LNCaP clone FGC (cell line): ENCODE measurements around the gene WDR6.
A peak's percentile ranks its signal among the peaks of the same experiment; 100 is the strongest.
"Not testable (repeated sequence)": the region's sequence is repeated elsewhere in the genome, so short reads cannot be mapped to it uniquely, and the experiment has no call there.

Experiments used
- DNase-seq: peaks from one replicate; pipeline ENCODE4 v3.0.0-alpha.2; 2011; ENCODE audit warnings: low read depth
- H3K4me3 ChIP-seq: 2 replicates; pipeline ENCODE4 v1.5.1; 2011; ENCODE audit warnings: mild to moderate bottlenecking, low read depth, low read length, control low read depth
- CTCF ChIP-seq: IDR thresholded peaks from 2 replicates; pipeline ENCODE4 v1.5.1; 2012; ENCODE audit warnings: mild to moderate bottlenecking; ENCODE audit not compliant: control insufficient read depth, insufficient read depth; ENCODE audit errors: extremely low read depth

The WDR6 gene

GRCh38 chr3:49001155-49001554 is 6.0 kb upstream of the WDR6 start:
- no peak overlapping the region for H3K4me3 ChIP-seq
- DNase-seq = no peak
- TF ChIP-seq CTCF = no peak

GRCh38 chr3:49004352-49005302 is 2.6 kb upstream of the WDR6 start:
- TF ChIP-seq CTCF = no peak
- no peak for DNase-seq
- no peak overlapping the region for H3K4me3 ChIP-seq

- no peak for DNase-seq
- H3K4me3 ChIP-seq = no peak overlapping the region
- TF ChIP-seq CTCF = no peak
Measured at GRCh38 chr3:49005303-49005680, 1.9 kb upstream of the WDR6 start.

GRCh38 chr3:49005998-49006397 is 1.2 kb upstream of the WDR6 start:
- no peak for DNase-seq
- peak overlapping the region; percentile 96 for H3K4me3 ChIP-seq
- TF ChIP-seq CTCF = no peak

- peak overlapping the region; percentile 96 for H3K4me3 ChIP-seq
- no peak for TF ChIP-seq CTCF
- DNase-seq = no peak
Measured at GRCh38 chr3:49006408-49007067, 653 bp upstream of the WDR6 start.

- TF ChIP-seq CTCF = no peak
- no peak for DNase-seq
- peak overlapping the region; percentile 96 for H3K4me3 ChIP-seq
Measured at GRCh38 chr3:49007771-49008528, 759 bp downstream of the WDR6 start.

GRCh38 chr3:49008627-49009026 is 1.4 kb downstream of the WDR6 start:
- not testable (repeated sequence) for DNase-seq
- H3K4me3 ChIP-seq = peak overlapping the region; percentile 96; the same call in 1 of the 2 replicates
